Measurements from ENCODE around the gene NQO2.
"Not testable (repeated sequence)": the region's sequence is repeated elsewhere in the genome, so short reads cannot be mapped to it uniquely, and the experiment has no call there.

NQO2 gene

GRCh38 chr6:3016473-3017280 is 17.0 kb downstream of the NQO2 start:
- no peak for DNase-seq

DNA sequence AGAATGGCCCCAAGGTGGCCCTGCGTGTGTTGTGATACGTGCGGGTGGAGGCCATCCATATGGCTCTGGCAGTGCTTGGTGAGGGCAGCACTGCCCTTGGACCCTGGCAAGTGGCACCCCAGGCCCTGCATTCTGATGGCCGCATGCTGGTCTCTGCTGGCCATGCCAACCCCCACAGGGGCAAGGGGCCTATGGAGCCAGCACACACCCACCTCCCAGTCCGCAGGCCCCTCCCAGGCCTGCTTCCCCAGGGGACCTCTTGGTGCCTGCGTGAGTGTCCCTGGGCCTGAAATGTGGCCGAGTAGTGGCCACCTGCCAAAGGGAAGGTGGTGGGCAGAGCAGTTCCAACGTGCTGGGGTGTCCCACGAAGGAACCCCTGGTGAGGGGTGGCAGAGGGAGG is 17.6 kb downstream of the NQO2 start:
- DNase-seq, result no peak

GRCh38 chr6:3019065-3019464 is 19.4 kb downstream of the NQO2 start:
- no peak for DNase-seq

- no peak for DNase-seq
Measured at GRCh38 chr6:3019749-3020320, 20.1 kb downstream of the NQO2 start.

- not testable (repeated sequence) for DNase-seq
Measured at GRCh38 chr6:3020976-3021598, 21.4 kb downstream of the NQO2 start.

- no peak for DNase-seq
Measured at GRCh38 chr6:3022765-3023662, 23.3 kb downstream of the NQO2 start.

DNA sequence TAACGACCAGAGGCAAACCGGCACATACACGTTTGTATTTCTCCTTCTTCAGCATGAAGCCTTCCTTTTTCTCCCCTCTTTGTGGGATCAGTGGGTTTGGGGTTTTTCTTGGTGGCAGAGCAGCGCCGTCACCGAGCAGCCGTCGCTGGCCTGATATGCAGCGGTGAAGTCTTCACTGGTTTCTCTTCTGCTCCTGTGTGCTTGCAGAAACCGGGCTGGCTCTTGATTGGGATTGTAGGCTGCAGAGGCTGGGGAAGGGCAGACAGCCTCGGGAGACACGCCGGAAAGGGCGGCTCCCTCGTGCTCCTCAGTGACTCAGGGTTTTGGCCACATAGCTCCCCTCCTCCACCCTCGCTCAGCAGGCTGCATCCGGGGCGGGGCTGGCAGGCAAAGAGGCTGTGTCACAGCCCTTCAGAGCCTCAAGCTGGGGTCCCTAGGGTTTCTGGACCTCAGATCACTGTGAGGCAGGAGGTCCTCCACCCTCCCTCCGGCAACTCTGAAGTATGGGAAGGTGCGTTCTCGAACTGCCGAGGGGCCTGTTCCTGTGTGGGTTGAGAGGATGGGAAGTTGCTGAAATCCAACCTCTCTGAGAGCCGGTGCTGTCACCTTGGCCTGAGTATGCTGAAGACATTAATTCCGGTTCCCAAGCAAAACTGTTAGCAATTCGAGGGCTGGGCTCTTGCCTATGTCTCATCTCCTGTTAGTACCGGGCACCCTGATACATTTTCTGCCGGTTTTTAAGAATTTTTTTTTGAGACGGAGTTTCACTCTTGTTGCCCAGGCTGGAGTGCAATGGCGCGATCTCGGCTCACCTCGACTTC is 24.2 kb downstream of the NQO2 start:
- peak; percentile 89 for DNase-seq

DNA sequence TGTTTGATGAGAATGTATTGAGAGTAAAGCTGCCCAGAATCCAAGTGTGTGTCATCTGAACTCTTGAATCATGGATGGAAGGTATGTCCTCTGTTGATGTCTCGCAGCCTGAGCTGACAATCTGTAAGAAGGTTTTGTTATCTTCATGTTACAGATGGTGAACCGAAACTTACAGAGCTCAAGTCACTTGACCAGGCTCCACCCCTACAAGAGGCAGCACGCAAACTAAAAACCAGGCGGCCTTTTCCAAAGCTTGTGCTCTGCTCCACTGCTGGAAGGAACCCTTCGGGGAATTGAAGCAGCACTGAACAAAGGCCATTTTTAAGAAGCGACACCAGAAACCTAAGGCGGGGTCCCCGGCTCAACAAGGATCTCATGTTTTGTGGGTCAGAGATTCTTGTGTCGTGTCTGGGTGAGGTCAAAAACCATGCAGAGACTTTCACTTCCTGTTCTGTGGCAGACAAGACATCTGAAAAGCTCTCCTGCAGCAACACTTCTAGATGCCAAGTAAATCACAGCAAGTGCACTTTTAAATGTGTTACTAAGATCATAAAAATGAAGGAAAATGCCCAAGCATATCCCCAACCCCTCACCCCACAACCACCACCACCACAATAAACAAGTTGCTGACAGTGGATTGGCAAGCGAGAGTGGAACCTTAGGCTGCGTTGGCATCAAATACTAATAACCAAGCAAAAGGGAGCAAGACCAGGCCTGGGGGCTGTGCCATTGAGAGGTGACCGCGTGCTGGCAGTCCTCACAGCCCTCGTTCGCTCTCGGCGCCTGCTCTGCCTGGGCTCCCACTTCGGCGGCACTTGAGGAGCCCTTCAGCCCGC is 27.3 kb downstream of the NQO2 start:
- no peak for DNase-seq

- not testable (repeated sequence) for DNase-seq
Measured at GRCh38 chr6:3028156-3028555, 28.5 kb downstream of the NQO2 start.

DNA sequence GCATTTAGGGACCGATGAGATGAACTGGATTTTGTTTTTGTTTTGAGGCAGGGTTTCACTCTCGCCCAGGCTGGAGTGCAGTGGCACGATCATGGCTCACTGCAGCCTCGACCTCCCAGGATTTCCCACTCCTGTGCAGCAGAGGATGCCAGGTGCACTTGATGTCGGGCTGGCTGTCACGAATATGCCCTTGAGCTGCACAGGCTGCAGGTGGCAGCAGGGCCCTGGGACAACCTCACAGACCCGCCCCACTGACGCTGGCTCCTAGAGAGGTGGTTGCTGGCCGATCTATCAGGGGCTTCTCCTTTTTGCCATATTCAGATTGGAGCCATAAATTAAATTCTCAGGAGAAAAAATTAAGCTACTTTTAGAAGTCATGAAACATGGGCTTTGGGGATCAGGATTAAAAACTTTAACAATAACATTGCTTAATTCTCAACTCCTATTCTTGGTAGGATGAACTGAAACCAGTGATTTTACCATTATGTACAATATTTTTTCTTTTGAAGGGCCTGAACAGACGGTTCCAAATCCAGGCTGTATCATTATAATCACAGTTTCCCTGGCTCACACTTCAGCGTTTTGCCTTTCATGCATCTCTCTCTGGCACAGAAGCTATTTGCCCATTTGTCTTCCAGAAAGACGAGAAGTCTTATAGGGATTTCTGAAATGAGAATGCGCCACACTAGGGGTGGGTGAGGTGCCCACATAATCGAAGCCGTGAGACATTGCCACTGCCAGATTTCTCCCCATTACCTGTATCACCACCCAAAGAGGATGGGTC is 32.4 kb downstream of the NQO2 start:
- no peak for DNase-seq

GRCh38 chr6:3032986-3033385 is 33.3 kb downstream of the NQO2 start:
- no peak for DNase-seq

DNA sequence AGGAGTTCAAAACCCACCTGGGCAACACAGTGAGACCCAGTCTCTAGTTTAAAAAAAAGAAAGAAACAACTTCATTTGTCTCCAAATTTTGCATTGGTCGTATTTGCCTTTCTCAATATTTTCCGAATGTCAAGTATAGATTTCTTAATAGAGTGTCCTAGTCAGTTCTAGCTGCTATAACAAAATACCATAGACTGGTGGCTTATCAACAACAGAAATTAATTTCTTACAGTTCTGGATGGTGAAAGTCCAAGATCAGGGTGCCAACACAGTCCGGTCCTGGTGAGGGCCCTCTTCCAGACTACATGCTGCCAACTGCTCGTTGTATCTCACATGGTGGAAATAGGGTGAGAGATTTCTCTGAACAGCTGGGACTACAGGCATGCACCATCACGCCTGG is 34.0 kb downstream of the NQO2 start:
- DNase-seq, result no peak

GRCh38 chr6:3035397-3035796 is 35.7 kb downstream of the NQO2 start:
- DNase-seq, result no peak

GRCh38 chr6:3036861-3037637 is 37.4 kb downstream of the NQO2 start:
- no peak for DNase-seq

DNA sequence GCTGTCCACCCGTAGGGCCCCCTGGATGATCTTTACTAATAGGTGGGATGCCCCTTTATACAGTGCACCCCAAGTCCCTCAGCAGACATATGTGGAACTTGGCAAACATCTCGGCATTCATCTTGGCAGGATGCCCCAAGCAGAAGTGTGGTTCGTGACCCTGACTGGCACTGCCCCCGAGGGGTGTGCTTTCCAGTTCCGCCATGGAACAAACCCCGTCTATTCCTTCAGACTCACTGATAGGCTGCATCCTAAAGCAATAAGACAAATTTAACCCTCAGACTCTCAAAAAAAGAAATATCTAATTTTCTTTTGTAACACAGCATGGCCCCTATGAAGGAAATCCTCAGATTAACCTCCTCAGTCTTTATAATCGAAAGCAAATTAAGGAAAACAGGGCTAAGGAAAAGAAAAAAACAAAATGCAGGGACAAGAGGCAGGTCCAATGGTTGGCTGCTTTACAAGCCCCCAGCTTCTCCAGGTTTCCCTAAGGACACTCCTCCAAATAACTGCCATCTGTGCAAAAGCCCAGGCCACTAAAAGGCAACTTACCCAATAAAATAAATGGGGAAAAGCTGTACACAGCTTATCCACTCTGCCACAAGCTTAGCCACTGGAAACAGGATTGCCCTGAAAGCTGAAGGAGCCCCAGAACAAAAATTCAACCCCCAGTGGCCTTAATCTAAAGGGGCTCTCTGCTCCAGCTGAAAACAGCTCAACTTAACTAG is 38.1 kb downstream of the NQO2 start:
- DNase-seq, result no peak

- DNase-seq, result no peak
Measured at GRCh38 chr6:3039384-3039783, 39.7 kb downstream of the NQO2 start.

- DNase-seq, result no peak
Measured at GRCh38 chr6:3041147-3041546, 41.5 kb downstream of the NQO2 start.

GRCh38 chr6:3041606-3042005 is 41.9 kb downstream of the NQO2 start:
- DNase-seq, result no peak

- no peak for DNase-seq
Measured at GRCh38 chr6:3045369-3045768, 45.7 kb downstream of the NQO2 start.
